ENCODE data around the gene LRRC56. TPM values are rescaled to one million over a fixed set of nuclear protein-coding genes. Genes with fewer than 3 reads are reported as not detected.

LRRC56 gene
- total and polyA plus RNA-seq, 2 donors (not counting 1 experiment from before 2014, with no cell fraction given), result 11.8 to 15.8 TPM

- Histone ChIP-seq H4K20me1 (ENCODE audit: control insufficient read depth, insufficient read depth, low read length, poor library complexity, severe bottlenecking) (peaks cover 62% of the 10 kb centered on the region), H3K9me3 (ENCODE audit: control extremely low read depth in 1 of 3, control insufficient read depth in 2 of 3, insufficient read depth in 1 of 3, low read length in 2 of 3) (no peaks in the 10 kb centered on the region), H2AFZ (ENCODE audit: insufficient read depth, low read depth, low read length, poor library complexity, severe bottlenecking) (no peak overlapping the region), H3K36me3 (replicated peaks in 1 of 2; ENCODE audit: control extremely low read depth in 1 of 2, control insufficient read depth in 1 of 2, extremely low read depth in 1 of 2, insufficient read depth in 2 of 2, low read length in 1 of 2) (peaks cover 0 to 72% of the 10 kb centered on the region in 2 experiments), H3K4me2 (replicated peaks; ENCODE audit: low read depth, low read length, poor library complexity, severe bottlenecking) (no peak overlapping the region), H3K4me1 (ENCODE audit: control insufficient read depth in 2 of 2, insufficient read depth in 2 of 2, low read length in 2 of 2) (no peaks in the 10 kb centered on the region), H3K79me2 (ENCODE audit: control insufficient read depth, insufficient read depth, low read length) (peaks cover 39% of the 10 kb centered on the region), H3K9ac (ENCODE audit: low read length) (no peak overlapping the region), H3K4me3 (ENCODE audit: control extremely low read depth in 1 of 5, extremely low read depth in 1 of 5, insufficient read depth in 1 of 5, low read depth in 2 of 5, low read length in 4 of 5) (no peak overlapping the region), H3K27me3 (replicated peaks in 1 of 4; ENCODE audit: control extremely low read depth in 1 of 4, control insufficient read depth in 3 of 4, insufficient read depth in 4 of 4, low read length in 3 of 4) (no peaks in the 10 kb centered on the region), H3K27ac (ENCODE audit: low read length in 2 of 2) (no peak overlapping the region)
- H3K4me1 Mint-ChIP-seq, result no peaks in the 10 kb centered on the region
- intact Hi-C loops (cut with micrococcal nuclease), result no loop called here
- TF ChIP-seq CTCF (IDR thresholded peaks at IDR 0.05), result no peak
- no peak for TF ChIP-seq EZH2 (IDR thresholded peaks at IDR 0.05; ENCODE audit: borderline replicate concordance, insufficient read depth, low read depth, low read length, poor library complexity, severe bottlenecking)
- DNase-seq (no peak), ATAC-seq (ENCODE audit: low read depth) (no peak)
- ChIA-PET CTCF (no interaction called here), POLR2A (no interaction called here)
- H3K4me3 Mint-ChIP-seq, result no peak overlapping the region
- no peaks in the 10 kb centered on the region for H3K9me3 Mint-ChIP-seq (ENCODE audit: insufficient read depth)
- WGBS (ENCODE audit: insufficient coverage), result 97% methylated on average over 10 of the region's 10 CpGs
- H3K27ac Mint-ChIP-seq, result no peak overlapping the region
- no peaks in the 10 kb centered on the region for H3K27me3 Mint-ChIP-seq
These were observed 58.1 kb downstream of the LRRC56 start for GRCh38 chr11:595400-595799.

- Histone ChIP-seq H2AFZ (ENCODE audit: insufficient read depth, low read depth, low read length, poor library complexity, severe bottlenecking) (no peak overlapping the region), H3K4me3 (ENCODE audit: control extremely low read depth in 1 of 5, extremely low read depth in 1 of 5, insufficient read depth in 1 of 5, low read depth in 2 of 5, low read length in 4 of 5) (no peak overlapping the region), H3K4me1 (ENCODE audit: control insufficient read depth in 2 of 2, insufficient read depth in 2 of 2, low read length in 2 of 2) (no peaks in the 10 kb centered on the region), H3K27me3 (replicated peaks in 1 of 4; ENCODE audit: control extremely low read depth in 1 of 4, control insufficient read depth in 3 of 4, insufficient read depth in 4 of 4, low read length in 3 of 4) (no peaks in the 10 kb centered on the region), H3K36me3 (replicated peaks in 1 of 2; ENCODE audit: control extremely low read depth in 1 of 2, control insufficient read depth in 1 of 2, extremely low read depth in 1 of 2, insufficient read depth in 2 of 2, low read length in 1 of 2) (peaks cover 0 to 69% of the 10 kb centered on the region in 2 experiments), H3K27ac (ENCODE audit: low read length in 2 of 2) (no peak overlapping the region), H3K9me3 (ENCODE audit: control extremely low read depth in 1 of 3, control insufficient read depth in 2 of 3, insufficient read depth in 1 of 3, low read length in 2 of 3) (no peaks in the 10 kb centered on the region), H3K4me2 (replicated peaks; ENCODE audit: low read depth, low read length, poor library complexity, severe bottlenecking) (no peak overlapping the region), H3K9ac (ENCODE audit: low read length) (no peak overlapping the region), H3K79me2 (ENCODE audit: control insufficient read depth, insufficient read depth, low read length) (peaks cover 39% of the 10 kb centered on the region), H4K20me1 (ENCODE audit: control insufficient read depth, insufficient read depth, low read length, poor library complexity, severe bottlenecking) (peaks cover 54% of the 10 kb centered on the region)
- Mint-ChIP-seq H3K27me3 (no peaks in the 10 kb centered on the region), H3K9me3 (ENCODE audit: insufficient read depth) (no peaks in the 10 kb centered on the region), H3K4me3 (no peak overlapping the region), H3K27ac (no peak overlapping the region), H3K4me1 (no peaks in the 10 kb centered on the region)
- TF ChIP-seq EZH2 (IDR thresholded peaks at IDR 0.05; ENCODE audit: borderline replicate concordance, insufficient read depth, low read depth, low read length, poor library complexity, severe bottlenecking), result no peak
- TF ChIP-seq CTCF (IDR thresholded peaks at IDR 0.05), result no peak
- 89% methylated on average over 7 of the region's 10 CpGs for WGBS (ENCODE audit: insufficient coverage)
- DNase-seq, result no peak
- intact Hi-C loops (cut with micrococcal nuclease), result no loop called here
- no peak for ATAC-seq (ENCODE audit: low read depth)
- CTCF ChIA-PET, result no interaction called here
- POLR2A ChIA-PET, result no interaction called here
These were observed 59.0 kb downstream of the LRRC56 start for GRCh38 chr11:596374-596773.

Measured in B cell (primary cell).